IPS DF 6.9 (cell line): ENCODE measurements around the gene CNIH3.
"Not testable (repeated sequence)": the region's sequence is repeated elsewhere in the genome, so short reads cannot be mapped to it uniquely, and the experiment has no call there.

Experiments
- DNase-seq: peaks from one replicate; pipeline ENCODE4 v3.0.0-alpha.2; 2013; ENCODE audit warnings: low read depth, low spot score
- H3K27ac ChIP-seq: one replicate; pipeline ENCODE4 v1.5.1; 2013; ENCODE audit warnings: low read length, control low read depth
- H3K27me3 ChIP-seq: 2 replicates; pipeline ENCODE4 v1.6.1; 2013; ENCODE audit warnings: mild to moderate bottlenecking, low read length; ENCODE audit not compliant: control insufficient read depth, insufficient read depth
- H3K36me3 ChIP-seq: 2 replicates; pipeline ENCODE4 v1.6.1; 2013; ENCODE audit warnings: low read length; ENCODE audit not compliant: control insufficient read depth, insufficient read depth
- H3K4me1 ChIP-seq: 2 replicates; pipeline ENCODE4 v1.6.1; 2013; ENCODE audit warnings: low read length; ENCODE audit not compliant: control insufficient read depth, insufficient read depth
- H3K4me3 ChIP-seq: 2 replicates; pipeline ENCODE4 v1.5.1; 2013; ENCODE audit warnings: mild to moderate bottlenecking, low read length
- H3K9me3 ChIP-seq: 2 replicates; pipeline ENCODE4 v1.6.1; 2013; ENCODE audit warnings: low read length, inconsistent platforms; ENCODE audit not compliant: control insufficient read depth, insufficient read depth
- WGBS: extraction: QIAGEN DNeasy Blood & Tissue Kit; methylation state at CpG from one replicate; pipeline ENCODE4 v1.1.7; 2013; ENCODE audit warnings: mixed read lengths, missing lambda C conversion rate; ENCODE audit not compliant: insufficient read length, insufficient coverage; 5-methylcytosine and 5-hydroxymethylcytosine counted together

Gene CNIH3

DNA sequence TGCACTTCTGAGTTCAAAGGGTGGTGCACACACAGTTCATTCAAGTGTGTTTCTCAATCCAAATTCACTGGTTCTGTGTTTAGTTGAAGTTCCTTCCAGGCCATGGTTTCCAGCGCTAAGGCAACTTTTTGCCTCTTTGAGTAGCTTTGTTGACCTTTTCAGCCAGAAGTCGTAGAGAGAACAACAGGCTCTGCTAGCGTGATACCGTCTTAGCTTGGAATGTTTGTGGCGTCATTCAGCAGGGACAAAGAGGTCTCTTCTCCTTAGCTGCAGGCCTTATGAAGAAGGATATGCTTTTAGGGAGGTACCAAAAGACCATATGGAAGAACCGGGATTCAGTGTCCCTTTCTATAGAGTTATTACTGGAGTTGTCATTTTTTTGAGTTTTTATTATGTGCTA is 65.7 kb downstream of the CNIH3 start:
- Histone ChIP-seq H3K27ac (no peak overlapping the region), H3K9me3 (no peaks in the 10 kb centered on the region), H3K27me3 (no peaks in the 10 kb centered on the region), H3K36me3 (no peaks in the 10 kb centered on the region), H3K4me3 (no peak overlapping the region), H3K4me1 (no peaks in the 10 kb centered on the region)
- DNase-seq, result no peak
- no CpG with 5 or more reads among the region's 6 CpGs for WGBS

GRCh38 chr1:224683936-224684335 is 67.8 kb downstream of the CNIH3 start:
- no peak overlapping the region for H3K27ac ChIP-seq
- no CpG with 5 or more reads among the region's 8 CpGs for WGBS
- DNase-seq, result no peak
- no peaks in the 10 kb centered on the region for H3K36me3 ChIP-seq
- H3K4me3 ChIP-seq, result no peak overlapping the region
- no peaks in the 10 kb centered on the region for H3K4me1 ChIP-seq
- no peaks in the 10 kb centered on the region for H3K9me3 ChIP-seq
- no peaks in the 10 kb centered on the region for H3K27me3 ChIP-seq

GRCh38 chr1:224684979-224685425 is 68.9 kb downstream of the CNIH3 start:
- Histone ChIP-seq H3K9me3 (no peaks in the 10 kb centered on the region), H3K27me3 (no peaks in the 10 kb centered on the region), H3K4me1 (no peaks in the 10 kb centered on the region), H3K4me3 (no peak overlapping the region), H3K27ac (no peak overlapping the region), H3K36me3 (no peaks in the 10 kb centered on the region)
- DNase-seq, result no peak
- no CpG with 5 or more reads among the region's 7 CpGs for WGBS

DNA sequence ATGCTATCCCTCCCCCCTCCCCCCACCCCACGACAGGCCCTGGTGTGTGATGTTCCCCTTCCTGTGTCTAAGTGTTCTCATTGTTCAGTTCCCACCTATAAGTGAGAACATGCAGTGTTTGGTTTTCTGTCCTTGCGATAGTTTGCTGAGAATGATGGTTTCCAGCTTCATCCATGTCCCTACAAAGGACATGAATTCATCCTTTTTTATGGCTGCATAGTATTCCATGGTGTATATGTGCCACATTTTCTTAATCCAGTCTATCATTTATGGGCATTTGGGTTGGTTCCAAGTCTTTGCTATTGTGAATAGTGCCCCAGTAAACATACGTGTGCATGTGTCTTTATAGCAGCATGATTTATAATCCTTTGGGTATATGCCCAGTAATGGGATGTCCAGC is 70.0 kb downstream of the CNIH3 start:
- H3K36me3 ChIP-seq, H3K27me3 ChIP-seq, DNase-seq, H3K4me1 ChIP-seq, H3K27ac ChIP-seq, H3K9me3 ChIP-seq, H3K4me3 ChIP-seq: not testable (repeated sequence)
- WGBS, result no CpG with 5 or more reads among the region's 3 CpGs

DNA sequence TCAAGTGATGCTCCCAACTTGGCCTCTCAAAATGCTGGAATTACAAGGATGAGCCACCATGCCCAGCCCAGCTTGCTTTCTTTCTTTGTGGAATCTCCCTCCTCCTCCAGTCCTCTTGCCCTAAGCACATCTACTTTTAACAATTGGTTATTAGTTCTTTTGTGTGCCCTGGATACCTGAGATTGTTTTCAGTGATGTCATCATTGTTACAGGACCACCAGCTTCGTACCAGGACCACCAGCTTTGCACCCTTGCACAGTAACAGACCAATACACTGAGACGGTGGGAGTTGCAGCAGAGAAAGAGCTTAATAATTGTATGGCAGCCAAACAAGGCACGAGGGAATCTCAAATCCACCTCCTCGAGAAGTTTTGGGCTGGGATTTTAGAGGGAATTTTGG is 71.3 kb downstream of the CNIH3 start:
- H3K27ac ChIP-seq, result no peak overlapping the region
- H3K4me1 ChIP-seq, result no peaks in the 10 kb centered on the region
- DNase-seq, result no peak
- no peaks in the 10 kb centered on the region for H3K9me3 ChIP-seq
- WGBS, result no CpG with 5 or more reads among the region's 4 CpGs
- no peak overlapping the region for H3K4me3 ChIP-seq
- no peaks in the 10 kb centered on the region for H3K36me3 ChIP-seq
- H3K27me3 ChIP-seq, result no peaks in the 10 kb centered on the region

- H3K4me3 ChIP-seq, result no peak overlapping the region
- WGBS, result no CpG with 5 or more reads among the region's 9 CpGs
- H3K27ac ChIP-seq, result no peak overlapping the region
- H3K4me1 ChIP-seq, result no peaks in the 10 kb centered on the region
- no peak for DNase-seq
- H3K36me3 ChIP-seq, result no peaks in the 10 kb centered on the region
- H3K27me3 ChIP-seq, result no peaks in the 10 kb centered on the region
- H3K9me3 ChIP-seq, result no peaks in the 10 kb centered on the region
These were observed 73.3 kb downstream of the CNIH3 start for GRCh38 chr1:224689374-224689773.

- no peaks in the 10 kb centered on the region for H3K27me3 ChIP-seq
- WGBS, result no CpG with 5 or more reads among the region's 4 CpGs
- DNase-seq, result no peak
- H3K27ac ChIP-seq, result no peak overlapping the region
- H3K9me3 ChIP-seq, result no peaks in the 10 kb centered on the region
- H3K4me3 ChIP-seq, result no peak overlapping the region
- no peaks in the 10 kb centered on the region for H3K36me3 ChIP-seq
- no peaks in the 10 kb centered on the region for H3K4me1 ChIP-seq
These were observed 74.5 kb downstream of the CNIH3 start for GRCh38 chr1:224690576-224690975.

GRCh38 chr1:224691148-224691925 is 75.2 kb downstream of the CNIH3 start:
- no peak overlapping the region for H3K4me3 ChIP-seq
- no peaks in the 10 kb centered on the region for H3K36me3 ChIP-seq
- no peak overlapping the region for H3K27ac ChIP-seq
- no peaks in the 10 kb centered on the region for H3K27me3 ChIP-seq
- H3K4me1 ChIP-seq, result no peaks in the 10 kb centered on the region
- no CpG with 5 or more reads among the region's 4 CpGs for WGBS
- H3K9me3 ChIP-seq, result no peaks in the 10 kb centered on the region
- no peak for DNase-seq

- DNase-seq, result no peak
- Histone ChIP-seq H3K27me3 (no peaks in the 10 kb centered on the region), H3K36me3 (no peaks in the 10 kb centered on the region), H3K9me3 (no peaks in the 10 kb centered on the region), H3K27ac (no peak overlapping the region), H3K4me3 (no peak overlapping the region), H3K4me1 (no peaks in the 10 kb centered on the region)
- no CpG with 5 or more reads among the region's 3 CpGs for WGBS
These were observed 78.9 kb downstream of the CNIH3 start for GRCh38 chr1:224694969-224695368.

DNA sequence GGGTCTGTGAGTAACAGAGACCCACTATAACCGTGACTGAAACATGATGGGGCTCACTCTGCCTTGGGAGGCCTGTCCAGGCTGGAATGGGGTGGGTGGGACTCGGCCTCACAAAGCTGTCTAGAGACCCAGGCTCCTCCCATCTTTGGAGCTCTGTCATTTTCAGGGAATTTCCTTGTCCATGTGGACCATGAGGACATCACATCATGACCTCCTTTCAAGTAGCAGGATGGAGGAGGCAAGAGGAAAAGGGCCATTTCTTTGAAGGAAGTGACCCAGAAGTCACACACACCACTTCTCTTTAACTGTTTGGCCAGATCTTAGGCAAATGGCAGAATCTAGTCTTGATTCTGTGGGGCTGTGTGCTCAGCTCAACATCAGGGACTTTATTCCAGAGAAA is 79.9 kb downstream of the CNIH3 start:
- no peaks in the 10 kb centered on the region for H3K36me3 ChIP-seq
- H3K4me3 ChIP-seq, result no peak overlapping the region
- no peaks in the 10 kb centered on the region for H3K9me3 ChIP-seq
- no peaks in the 10 kb centered on the region for H3K4me1 ChIP-seq
- no peak for DNase-seq
- H3K27me3 ChIP-seq, result no peaks in the 10 kb centered on the region
- no CpG with 5 or more reads among the region's 2 CpGs for WGBS
- no peak overlapping the region for H3K27ac ChIP-seq
